HG02623 (cell line): ENCODE measurements around the gene RELN.
"Not testable (repeated sequence)": the region's sequence is repeated elsewhere in the genome, so short reads cannot be mapped to it uniquely, and the experiment has no call there.

Source experiments
- ATAC-seq: cut with Tn5 transposase; IDR thresholded peaks from one replicate; pipeline ENCODE4 v1.9.1; 2021; ENCODE audit warnings: moderate library complexity; ENCODE audit not compliant: unreplicated experiment

Gene RELN

GRCh38 chr7:103989200-103989784, at the start of gene RELN:
Gene RELN, minus strand, starts transcription at chr7:103989658. Its CDS starts 302 bp downstream, at chr7:103989356.
- ATAC-seq = no peak

DNA sequence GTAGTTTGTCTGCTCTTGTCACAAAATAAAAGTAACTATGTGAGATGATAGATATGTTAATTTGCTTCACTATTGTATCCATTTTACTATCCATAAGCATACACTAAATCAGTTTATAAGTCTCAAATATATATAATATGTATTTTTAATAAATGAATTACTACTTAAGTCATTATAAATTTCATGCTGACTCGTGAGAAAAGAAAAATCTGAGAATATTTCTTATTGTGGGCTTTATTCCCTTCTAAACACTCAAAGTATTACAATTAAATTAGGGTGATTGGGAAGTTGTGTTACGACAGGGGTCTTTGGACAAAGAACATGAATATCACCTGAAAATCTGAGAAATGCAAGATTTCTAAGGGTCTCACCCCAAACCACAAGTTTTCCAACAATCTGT, 48.7 kb upstream of the RELN start:
- no peak for ATAC-seq

DNA sequence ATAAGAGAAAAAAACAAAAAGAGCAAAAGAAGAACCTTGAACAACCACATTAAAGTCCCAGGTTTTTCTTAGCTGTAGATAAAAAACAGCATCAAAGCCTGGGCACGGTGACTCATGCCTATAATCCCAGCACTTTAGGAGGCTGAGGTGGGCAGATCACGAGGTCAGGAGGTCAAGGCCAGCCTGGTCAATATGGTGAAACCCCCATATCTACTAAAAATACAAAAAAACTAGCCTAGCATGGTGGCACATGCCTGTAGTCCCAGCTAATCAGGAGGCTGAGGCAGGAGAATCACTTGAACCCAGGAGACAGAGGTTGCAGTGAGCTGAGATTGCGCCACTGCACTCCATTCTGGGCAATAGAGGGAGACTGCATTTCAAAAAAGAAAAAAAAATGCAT, 47.4 kb upstream of the RELN start:
- not testable (repeated sequence) for ATAC-seq

- ATAC-seq = no peak
Observed at GRCh38 chr7:104035351-104035750, 45.9 kb upstream of the RELN start.

DNA sequence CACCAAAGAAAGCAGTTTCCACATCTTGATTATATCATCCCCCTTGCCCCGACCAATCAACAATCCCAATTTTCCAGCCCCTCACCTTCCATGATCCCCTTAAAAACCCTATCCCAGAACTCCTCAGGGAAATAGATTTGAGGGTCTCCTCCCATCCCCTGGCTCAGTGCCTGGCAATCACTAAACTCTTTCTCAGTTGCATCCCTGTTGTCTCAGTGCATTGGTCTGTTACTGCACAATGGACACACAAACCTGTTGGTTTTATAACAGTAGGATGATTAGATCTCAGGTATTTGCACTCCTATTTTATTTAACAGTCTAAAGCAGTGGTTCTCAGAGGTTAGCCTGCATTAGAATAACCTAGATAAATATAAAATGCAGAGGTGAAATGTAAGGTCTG, 45.2 kb upstream of the RELN start:
- no peak for ATAC-seq

GRCh38 chr7:104033837-104034236, 44.4 kb upstream of the RELN start:
- ATAC-seq = no peak

GRCh38 chr7:104032486-104032885, 43.0 kb upstream of the RELN start:
- no peak for ATAC-seq

DNA sequence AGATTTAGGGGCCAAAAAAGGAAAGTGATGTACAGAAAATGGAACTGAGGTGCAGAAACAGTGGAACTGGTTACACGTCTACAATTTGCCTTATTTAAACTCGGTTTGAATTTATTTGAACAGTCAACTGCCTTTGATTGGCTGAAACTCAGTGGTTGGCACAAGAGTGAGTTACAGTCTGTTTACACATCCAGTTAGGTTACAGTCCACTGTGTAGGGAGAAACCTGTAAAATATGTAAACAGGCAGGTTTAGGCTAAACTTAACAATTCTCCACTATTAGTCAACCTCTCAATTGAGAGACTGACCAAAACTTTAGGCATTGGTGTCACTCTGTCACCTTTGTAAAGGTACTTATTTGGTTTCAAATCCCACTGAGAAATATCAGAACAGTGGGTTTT, 40.3 kb upstream of the RELN start:
- no peak for ATAC-seq

DNA sequence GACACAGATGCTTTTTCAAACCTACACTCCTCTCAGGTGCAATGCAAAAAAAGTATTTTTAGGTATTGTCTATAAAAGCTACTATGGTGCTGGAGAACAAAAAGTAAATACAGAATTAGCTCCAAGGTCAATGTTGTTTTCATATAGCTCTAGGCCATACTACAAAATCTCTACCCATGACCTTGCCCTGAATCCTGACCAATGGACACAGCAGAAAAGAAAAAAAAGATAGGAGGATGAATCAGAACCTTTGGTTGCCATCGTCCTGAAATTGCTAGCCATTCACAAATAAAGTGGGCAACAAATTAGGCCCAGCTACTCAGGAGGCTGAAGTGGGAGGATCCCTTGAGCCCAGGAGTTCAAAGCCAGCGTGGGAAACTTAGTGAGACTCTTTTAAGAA, 35.2 kb upstream of the RELN start:
- ATAC-seq = no peak

DNA sequence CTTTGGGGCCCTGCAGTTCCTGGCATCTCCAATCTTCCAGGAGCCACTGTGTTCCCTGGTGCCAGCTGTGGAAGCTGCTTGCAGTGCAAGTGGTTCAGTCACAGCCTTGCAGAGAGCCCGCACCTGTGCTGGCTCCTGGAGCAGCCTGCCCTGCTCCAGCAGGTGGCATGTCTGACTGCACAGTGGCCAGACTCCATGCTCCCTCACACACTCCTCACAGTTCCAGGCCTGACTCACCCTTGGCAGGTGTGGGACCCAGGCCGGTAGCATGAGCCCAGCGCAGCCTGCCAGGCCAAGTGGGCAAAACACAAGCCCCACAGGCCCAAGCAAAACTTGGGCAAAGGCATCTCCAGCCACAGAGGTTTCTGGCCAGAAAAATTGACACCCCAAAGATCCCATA, 33.6 kb upstream of the RELN start:
- no peak for ATAC-seq

DNA sequence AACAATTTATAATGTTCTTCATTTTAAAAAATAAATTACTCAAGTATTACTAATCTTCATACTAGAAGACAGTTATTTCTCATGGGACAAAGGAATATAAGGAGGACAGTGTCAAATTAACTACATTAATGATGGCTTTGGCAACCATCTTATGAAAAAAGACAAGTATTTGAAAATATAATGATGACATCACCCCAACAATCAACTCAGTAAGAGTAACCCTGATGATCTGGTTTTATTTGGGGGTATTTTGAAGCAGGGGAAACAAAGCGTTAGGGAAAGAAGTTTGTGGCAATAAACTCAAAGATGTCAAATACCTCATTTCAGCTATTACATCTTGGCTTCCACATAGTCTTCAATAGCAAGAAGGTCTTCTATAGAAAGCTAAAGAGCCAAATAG, 29.0 kb upstream of the RELN start:
- no peak for ATAC-seq

GRCh38 chr7:104017001-104017400, 27.5 kb upstream of the RELN start:
- no peak for ATAC-seq

DNA sequence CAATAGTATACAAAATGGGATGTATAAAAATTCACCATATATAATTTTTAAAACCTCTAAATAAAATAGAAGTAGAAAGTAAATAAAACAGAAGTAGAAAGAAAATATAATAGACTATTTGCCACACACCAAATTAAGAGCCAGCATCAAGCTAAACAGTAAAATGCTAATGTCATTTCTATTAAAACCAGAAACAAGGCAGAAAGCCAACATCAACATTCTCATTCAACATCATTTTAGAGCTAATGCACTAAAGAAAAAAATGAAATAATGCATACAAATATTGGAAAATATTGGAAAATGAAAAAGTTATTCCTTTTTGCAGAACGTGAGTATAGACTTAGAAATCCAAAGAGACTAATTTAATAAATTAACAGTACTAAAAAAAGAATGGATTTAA, 23.4 kb upstream of the RELN start:
- no peak for ATAC-seq

GRCh38 chr7:104011829-104012228, 22.4 kb upstream of the RELN start:
- no peak for ATAC-seq

DNA sequence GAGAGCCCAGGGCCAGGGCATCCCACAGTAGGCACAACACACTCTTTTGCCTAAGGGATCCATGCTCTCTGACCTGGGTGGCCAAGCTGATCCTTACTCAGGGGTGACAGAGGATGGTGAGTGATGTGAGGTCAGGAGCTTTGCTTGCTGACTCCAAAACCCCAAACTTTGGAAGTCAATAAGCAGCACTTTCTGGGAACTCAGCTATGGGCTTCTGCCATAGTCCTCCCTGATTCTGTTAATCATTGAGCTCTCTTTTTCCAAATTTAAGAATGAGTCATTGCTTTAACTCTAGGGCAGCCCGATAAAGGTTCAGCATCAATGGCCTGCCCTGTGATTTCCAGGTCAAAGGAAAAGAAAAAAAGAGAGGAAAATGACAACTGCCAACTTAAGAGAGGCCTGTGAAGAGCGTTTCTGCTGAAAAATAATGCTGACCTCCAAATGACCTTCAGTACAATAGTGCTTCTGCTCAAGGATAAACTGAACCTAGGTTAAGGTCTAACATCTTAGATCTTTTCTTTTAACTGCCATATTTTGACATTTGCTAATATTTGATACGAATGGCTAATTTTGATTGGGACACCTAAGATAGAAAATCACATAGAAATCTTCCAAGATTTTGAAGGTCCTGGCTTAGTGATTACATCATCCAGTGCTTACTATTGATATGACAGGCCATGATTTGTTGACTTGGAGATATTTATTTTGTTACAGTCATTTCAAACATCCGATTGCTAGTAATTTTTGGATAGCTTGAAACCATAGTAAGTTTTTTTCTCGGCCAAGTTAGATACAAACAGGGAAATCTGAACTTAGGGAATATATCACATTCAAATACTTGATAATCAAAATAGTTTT, 20.8 kb upstream of the RELN start:
- ATAC-seq = no peak

DNA sequence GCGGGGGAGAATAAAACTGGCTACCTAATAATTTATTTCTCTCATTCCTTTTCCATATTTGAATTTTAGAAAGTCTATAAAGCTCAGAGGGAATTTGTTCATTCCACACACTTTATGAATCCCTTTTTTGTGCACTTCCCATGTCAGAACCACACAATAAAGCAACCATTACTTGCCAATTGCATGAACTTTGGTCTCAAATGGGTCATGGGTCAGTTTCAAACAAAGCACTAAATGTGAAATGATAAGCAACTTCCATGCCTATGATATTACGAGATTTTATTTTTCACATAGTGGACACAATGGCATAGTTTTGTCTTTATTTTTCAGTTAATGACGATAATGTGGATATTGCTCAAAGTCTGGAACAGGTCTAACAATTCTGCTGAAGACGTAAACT, 18.6 kb upstream of the RELN start:
- no peak for ATAC-seq

- ATAC-seq = no peak
Observed at GRCh38 chr7:104007614-104008013, 18.2 kb upstream of the RELN start.

- no peak for ATAC-seq
Observed at GRCh38 chr7:104005197-104005596, 15.7 kb upstream of the RELN start.

GRCh38 chr7:103996639-103997038, 7.2 kb upstream of the RELN start:
- ATAC-seq = no peak

DNA sequence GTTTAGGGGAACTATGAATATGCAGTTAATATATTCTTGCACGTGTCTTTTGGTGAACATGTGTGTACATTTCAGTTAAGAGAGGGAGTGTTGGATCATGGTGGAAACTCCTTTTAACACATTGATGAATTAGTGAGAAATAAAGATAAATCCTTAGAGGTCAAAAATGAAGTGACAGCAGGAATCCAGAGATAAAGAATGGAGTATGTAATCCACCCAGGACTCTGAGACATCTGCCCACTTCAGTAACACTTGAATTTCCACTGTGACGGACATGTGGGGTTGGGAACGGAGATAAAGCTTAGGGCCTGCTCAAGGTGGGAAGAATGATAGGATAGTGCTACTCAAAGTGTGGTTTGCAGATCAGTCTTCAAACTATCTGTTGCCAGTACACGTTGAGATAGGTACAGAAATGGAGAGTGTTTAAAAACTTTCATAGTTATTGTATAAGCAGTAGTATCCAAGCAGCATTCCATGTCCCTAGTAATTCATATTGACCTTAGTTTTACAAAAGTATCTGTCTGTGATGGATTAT, 6.6 kb upstream of the RELN start:
- ATAC-seq = no peak

GRCh38 chr7:103995554-103995953, 6.1 kb upstream of the RELN start:
- no peak for ATAC-seq

- no peak for ATAC-seq
Observed at GRCh38 chr7:103993551-103993950, 4.1 kb upstream of the RELN start.
